Measurements from ENCODE around the gene ERVK3-1. TPM values are rescaled to one million over a fixed set of nuclear protein-coding genes. Genes with fewer than 3 reads are reported as not detected.

The ERVK3-1 gene
- total and polyA plus RNA-seq, 2 of the 8 experiments (the other 6 are each of a cell fraction or from before 2014, with no cell fraction given) = 29.9 to 31.5 TPM

DNA sequence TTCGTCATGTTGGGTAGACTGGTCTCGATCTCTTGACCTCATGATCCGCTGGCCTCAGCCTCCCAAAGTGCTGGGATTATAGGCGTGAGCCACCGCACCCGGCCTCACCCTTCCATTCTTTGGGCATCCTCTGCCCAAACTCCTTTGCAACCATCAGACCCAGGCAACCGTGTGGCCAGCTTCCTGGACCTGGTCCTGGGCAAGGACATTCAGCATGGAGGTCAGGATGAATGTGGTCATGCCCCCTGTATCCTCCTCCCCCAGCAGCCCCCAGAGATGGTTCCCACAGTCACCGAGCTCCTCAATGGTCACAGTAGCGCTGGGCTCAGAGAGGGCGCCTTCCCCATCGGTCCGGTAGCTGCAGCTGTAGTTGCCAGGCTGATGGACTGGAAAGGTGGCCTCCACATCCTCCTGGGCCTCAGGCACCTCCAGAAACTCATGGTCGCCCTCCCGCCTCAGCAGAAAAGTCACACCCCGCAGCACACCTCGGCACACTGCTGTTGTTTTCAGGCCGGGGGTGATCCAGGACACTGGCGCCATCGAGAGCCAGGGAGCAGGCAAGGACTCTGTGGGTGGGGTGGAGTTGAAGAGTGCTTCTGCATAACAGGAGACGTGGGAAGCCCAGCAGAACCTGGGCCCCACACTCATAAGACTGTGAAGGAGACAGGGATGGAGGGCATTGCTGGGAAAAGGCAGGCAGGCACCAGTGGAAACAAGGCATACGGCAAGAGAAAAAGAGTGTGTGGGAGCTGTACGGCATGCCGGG, 47.0 kb downstream of the ERVK3-1 start (continued):
- no peak for TF ChIP-seq HDAC6 (IDR thresholded peaks at IDR 0.05; ENCODE audit: low read depth, low read length)
- no peak for TF ChIP-seq KDM5A (IDR thresholded peaks at IDR 0.05; ENCODE audit: low read length)
- no peak for TF ChIP-seq POU5F1 (IDR thresholded peaks at IDR 0.05; ENCODE audit: low read depth, low read length)
- no peak for TF ChIP-seq TAF1 (IDR thresholded peaks at IDR 0.05; ENCODE audit: low read depth, low read length)
- TF ChIP-seq SRF (IDR thresholded peaks at IDR 0.05; ENCODE audit: low read depth, low read length) = no peak
- no peak for TF ChIP-seq CHD2 (IDR thresholded peaks at IDR 0.05; ENCODE audit: low read length)
- no peak for TF ChIP-seq EGR1 (IDR thresholded peaks at IDR 0.05; ENCODE audit: borderline replicate concordance, low read depth, low read length)
- no peak for TF ChIP-seq POLR2AphosphoS5 (IDR thresholded peaks at IDR 0.05; ENCODE audit: low read depth, low read length)
